ENCODE results near the gene TOP3A.

GRCh38 chr17:18224053-18224386, 90.8 kb downstream of the TOP3A start:
- TF ChIP-seq EZH2 (IDR thresholded peaks at IDR 0.05) = no peak
- no peak for TF ChIP-seq EZH2phosphoT487 (IDR thresholded peaks at IDR 0.05)
